GM23248 (cell line): ENCODE measurements around the gene EHD4. TPM values are rescaled to one million over a fixed set of nuclear protein-coding genes. Genes with fewer than 3 reads are reported as not detected.

ENCODE experiments used
- DNase-seq: peaks from one replicate; pipeline ENCODE4 v3.0.0-alpha.2; 2015
- H2AFZ ChIP-seq: fragments of 200-600 bp; sonication (generic); 2 replicates; pipeline ENCODE4 v1.6.1; 2016; ENCODE audit warnings: antibody characterized with exemption
- H3F3A ChIP-seq: fragments of 200-600 bp; sonication (generic); 2 replicates; pipeline ENCODE4 v1.6.1; 2016; ENCODE audit warnings: mild to moderate bottlenecking, antibody characterized with exemption, mixed run types; ENCODE audit not compliant: insufficient read depth
- H3K27ac ChIP-seq: fragments of 200-600 bp; sonication (generic); 2 replicates; pipeline ENCODE4 v1.5.1; 2016; ENCODE audit warnings: mild to moderate bottlenecking
- H3K27me3 ChIP-seq: fragments of 200-600 bp; sonication (generic); replicated peaks from 2 replicates; pipeline ENCODE4 v1.6.1; 2016; ENCODE audit warnings: mild to moderate bottlenecking; ENCODE audit not compliant: insufficient read depth
- H3K36me3 ChIP-seq: fragments of 200-600 bp; sonication (generic); 2 replicates; pipeline ENCODE4 v1.6.1; 2016; ENCODE audit warnings: low read depth, mild to moderate bottlenecking
- H3K4me1 ChIP-seq: fragments of 200-600 bp; sonication (generic); 2 replicates; pipeline ENCODE4 v1.6.1; 2016; ENCODE audit warnings: mild to moderate bottlenecking; ENCODE audit not compliant: insufficient read depth
- H3K4me2 ChIP-seq: fragments of 200-600 bp; sonication (generic); one replicate; pipeline ENCODE4 v1.6.1; 2016; ENCODE audit warnings: mild to moderate bottlenecking; ENCODE audit not compliant: unreplicated experiment
- H3K4me3 ChIP-seq: fragments of 200-600 bp; sonication (generic); 2 replicates; pipeline ENCODE4 v1.5.1; 2016; ENCODE audit warnings: mild to moderate bottlenecking
- H3K79me2 ChIP-seq: fragments of 200-600 bp; sonication (generic); 2 replicates; pipeline ENCODE4 v1.6.1; 2016; ENCODE audit warnings: mild to moderate bottlenecking; ENCODE audit not compliant: insufficient read depth
- H3K9ac ChIP-seq: fragments of 200-600 bp; sonication (generic); 2 replicates; pipeline ENCODE4 v1.6.1; 2016; ENCODE audit warnings: mild to moderate bottlenecking
- H3K9me2 ChIP-seq: fragments of 200-600 bp; sonication (generic); 2 replicates; pipeline ENCODE4 v1.6.1; 2016; ENCODE audit warnings: mixed run types, mild to moderate bottlenecking, moderate library complexity; ENCODE audit not compliant: insufficient read depth
- H3K9me3 ChIP-seq: fragments of 200-600 bp; sonication (generic); one replicate; pipeline ENCODE4 v1.6.1; 2017; ENCODE audit warnings: low read depth
- H4K20me1 ChIP-seq: fragments of 200-600 bp; sonication (generic); 2 replicates; pipeline ENCODE4 v1.6.0; 2016; ENCODE audit not compliant: insufficient read depth
- EZH2 ChIP-seq: fragments of 200-600 bp; sonication (generic); IDR thresholded peaks from 2 replicates; pipeline ENCODE4 v1.6.1; 2018; ENCODE audit warnings: antibody characterized with exemption, mild to moderate bottlenecking; ENCODE audit not compliant: insufficient read depth, poor library complexity, severe bottlenecking
- EZH2phosphoT487 ChIP-seq: fragments of 200-600 bp; sonication (generic); IDR thresholded peaks from 2 replicates; pipeline ENCODE4 v1.6.1; 2018; ENCODE audit warnings: antibody characterized with exemption, moderate library complexity, mild to moderate bottlenecking, low read depth; ENCODE audit not compliant: insufficient read depth
- WGBS, 2 experiments: methylation state at CpG; one replicate each; pipeline ENCODE4 v1.1.6; 2015 to 2017; ENCODE audit warnings: low lambda C conversion rate in 2 of 2, low coverage in 1 of 2; ENCODE audit errors: missing lambda C conversion rate in 2 of 2; 5-methylcytosine and 5-hydroxymethylcytosine counted together
- in situ Hi-C: fragments of 300-500 bp; cut with MboI; formaldehyde crosslinking; loops from 2 replicates; pipeline ENCODE4 v1.15.0; 2020
- polyA plus RNA-seq: library from polyadenylated mRNA; unstranded; fragments of >200 nt; fragmentation: Nextera tagmentation; extraction: Ambion mirVana; gene quantifications from 2 replicates; pipeline ENCODE4 v1.2.1, GENCODE V29; 2016
- total RNA-seq: library from RNA; depleted of rRNA; stranded (reverse); fragments of >200 nt; shearing (Covaris generic); gene quantifications from 2 replicates; pipeline ENCODE4 v1.2.3, GENCODE V29; 2014

Gene EHD4
- total and polyA plus RNA-seq, 2 experiments from 2014 or later = 17.7 to 18.7 TPM

GRCh38 chr15:41876689-41877088 lies 95.7 kb downstream of the EHD4 start:
- in situ Hi-C loops = no loop called here
- no peak for TF ChIP-seq EZH2phosphoT487
- no peak for TF ChIP-seq EZH2
- no peak overlapping the region for H2AFZ ChIP-seq
- no peaks in the 10 kb centered on the region for H3K9me3 ChIP-seq
- no peaks in the 10 kb centered on the region for H3K4me1 ChIP-seq
- H3K36me3 ChIP-seq = no peaks in the 10 kb centered on the region
- no peak overlapping the region for H3K9ac ChIP-seq
- 60 to 73% methylated on average over 10 to 12 of the region's 12 CpGs for WGBS, 2 experiments
- no peaks in the 10 kb centered on the region for H3F3A ChIP-seq
- H3K4me3 ChIP-seq = no peak overlapping the region
- no peaks in the 10 kb centered on the region for H3K27me3 ChIP-seq
- H3K9me2 ChIP-seq = no peaks in the 10 kb centered on the region
- H3K79me2 ChIP-seq = no peaks in the 10 kb centered on the region
- DNase-seq = no peak
- H3K27ac ChIP-seq = no peak overlapping the region
- H4K20me1 ChIP-seq = no peaks in the 10 kb centered on the region
- no peak overlapping the region for H3K4me2 ChIP-seq

- Histone ChIP-seq H3K4me1 (no peaks in the 10 kb centered on the region), H3K27ac (no peak overlapping the region), H3K4me2 (no peak overlapping the region), H3K79me2 (no peaks in the 10 kb centered on the region), H3K9me3 (no peaks in the 10 kb centered on the region), H4K20me1 (no peaks in the 10 kb centered on the region), H3F3A (no peaks in the 10 kb centered on the region), H3K36me3 (no peaks in the 10 kb centered on the region), H3K27me3 (no peaks in the 10 kb centered on the region), H3K4me3 (no peak overlapping the region), H2AFZ (no peak overlapping the region), H3K9me2 (no peaks in the 10 kb centered on the region), H3K9ac (no peak overlapping the region)
- TF ChIP-seq EZH2 = no peak
- no peak for TF ChIP-seq EZH2phosphoT487
- 70 to 73% methylated on average over 13 of the region's 13 CpGs for WGBS, 2 experiments
- DNase-seq = no peak
- in situ Hi-C loops = no loop called here
Measured at GRCh38 chr15:41876007-41876406, 96.3 kb downstream of the EHD4 start.

DNA sequence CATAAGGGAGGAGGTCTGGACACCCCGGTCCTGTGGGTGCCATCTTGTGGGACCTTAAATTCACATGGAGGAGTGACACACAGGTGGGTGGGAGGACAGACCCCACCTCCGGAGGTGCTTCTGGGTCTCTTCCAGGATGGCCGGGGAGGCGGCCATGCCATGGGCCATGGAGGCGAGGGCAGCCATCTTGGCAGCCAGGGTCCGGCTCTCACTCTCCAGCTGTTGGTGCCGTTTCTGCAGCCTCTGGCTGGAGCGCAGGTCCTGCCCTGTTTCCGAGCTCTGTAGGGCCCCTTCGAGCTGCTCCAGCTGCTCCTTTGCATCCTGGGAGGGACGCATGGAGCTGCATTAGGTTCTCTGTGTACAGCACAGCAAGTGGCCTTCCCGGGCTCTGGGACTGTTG lies 97.6 kb downstream of the EHD4 start:
- no peaks in the 10 kb centered on the region for H3K79me2 ChIP-seq
- H3K4me1 ChIP-seq = no peaks in the 10 kb centered on the region
- in situ Hi-C loops = no loop called here
- H3F3A ChIP-seq = no peaks in the 10 kb centered on the region
- no peak overlapping the region for H3K27ac ChIP-seq
- no peaks in the 10 kb centered on the region for H3K9me2 ChIP-seq
- no peak overlapping the region for H3K4me2 ChIP-seq
- DNase-seq = no peak
- no peak overlapping the region for H2AFZ ChIP-seq
- WGBS, 2 experiments = 80 to 87% methylated on average over 11 to 12 of the region's 12 CpGs
- no peaks in the 10 kb centered on the region for H3K36me3 ChIP-seq
- no peak overlapping the region for H3K9ac ChIP-seq
- TF ChIP-seq EZH2phosphoT487 (no peak), EZH2 (no peak)
- H3K27me3 ChIP-seq = no peaks in the 10 kb centered on the region
- no peak overlapping the region for H3K4me3 ChIP-seq
- no peaks in the 10 kb centered on the region for H4K20me1 ChIP-seq
- no peaks in the 10 kb centered on the region for H3K9me3 ChIP-seq

- H3K9me3 ChIP-seq = no peaks in the 10 kb centered on the region
- no peak for DNase-seq
- in situ Hi-C loops = no loop called here
- H2AFZ ChIP-seq = no peak overlapping the region
- H3K79me2 ChIP-seq = no peaks in the 10 kb centered on the region
- H3K27me3 ChIP-seq = no peaks in the 10 kb centered on the region
- H3K27ac ChIP-seq = no peak overlapping the region
- H3K4me3 ChIP-seq = no peak overlapping the region
- H3K36me3 ChIP-seq = no peaks in the 10 kb centered on the region
- no peaks in the 10 kb centered on the region for H3K4me1 ChIP-seq
- no peak overlapping the region for H3K4me2 ChIP-seq
- TF ChIP-seq EZH2phosphoT487 (no peak), EZH2 (no peak)
- no peaks in the 10 kb centered on the region for H3K9me2 ChIP-seq
- no peaks in the 10 kb centered on the region for H4K20me1 ChIP-seq
- no peak overlapping the region for H3K9ac ChIP-seq
- WGBS, 2 experiments = 74 to 79% methylated on average over 8 of the region's 8 CpGs
- H3F3A ChIP-seq = no peaks in the 10 kb centered on the region
Measured at GRCh38 chr15:41873711-41874110, 98.6 kb downstream of the EHD4 start.

- no peak for DNase-seq
- H3K9ac ChIP-seq = no peak overlapping the region
- no peaks in the 10 kb centered on the region for H4K20me1 ChIP-seq
- no peak overlapping the region for H3K4me2 ChIP-seq
- no peak overlapping the region for H2AFZ ChIP-seq
- H3K27ac ChIP-seq = no peak overlapping the region
- no peaks in the 10 kb centered on the region for H3K36me3 ChIP-seq
- H3F3A ChIP-seq = no peaks in the 10 kb centered on the region
- no peak overlapping the region for H3K4me3 ChIP-seq
- TF ChIP-seq EZH2 (no peak), EZH2phosphoT487 (no peak)
- no peaks in the 10 kb centered on the region for H3K9me3 ChIP-seq
- no peaks in the 10 kb centered on the region for H3K9me2 ChIP-seq
- 82 to 83% methylated on average over 9 of the region's 9 CpGs for WGBS, 2 experiments
- H3K79me2 ChIP-seq = no peaks in the 10 kb centered on the region
- no peaks in the 10 kb centered on the region for H3K27me3 ChIP-seq
- in situ Hi-C loops = no loop called here
- no peaks in the 10 kb centered on the region for H3K4me1 ChIP-seq
Measured at GRCh38 chr15:41872166-41872747, 100.1 kb downstream of the EHD4 start.
